GM21515 (cell line): ENCODE data around the gene XK.
"Not testable (repeated sequence)": the region's sequence is repeated elsewhere in the genome, so short reads cannot be mapped to it uniquely, and the experiment has no call there.

Experiments
- ATAC-seq: cut with Tn5 transposase; IDR thresholded peaks from one replicate; pipeline ENCODE4 v1.9.1; 2021; ENCODE audit not compliant: unreplicated experiment

Gene XK

DNA sequence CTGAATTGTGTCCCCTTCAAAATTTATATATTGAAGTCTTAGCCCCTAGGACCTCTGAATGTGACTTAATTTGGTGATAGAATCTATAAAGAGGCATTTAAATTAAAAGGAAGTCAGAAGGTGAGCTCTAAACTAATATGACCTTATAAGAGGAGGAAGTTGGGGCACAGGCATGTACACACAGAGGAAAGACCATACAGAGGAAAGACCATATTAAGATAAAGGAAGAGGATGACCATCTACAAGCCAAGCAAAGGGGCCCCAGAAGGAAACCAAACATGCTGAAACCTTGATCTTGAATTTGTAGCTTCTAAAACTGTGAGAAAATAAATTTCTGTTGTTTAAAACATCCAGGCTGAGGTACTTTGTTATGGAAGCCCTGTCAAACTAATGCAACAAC, 67.3 kb downstream of the XK start:
- no peak for ATAC-seq

GRCh38 chrX:37753384-37753783, 67.8 kb downstream of the XK start:
- no peak for ATAC-seq

DNA sequence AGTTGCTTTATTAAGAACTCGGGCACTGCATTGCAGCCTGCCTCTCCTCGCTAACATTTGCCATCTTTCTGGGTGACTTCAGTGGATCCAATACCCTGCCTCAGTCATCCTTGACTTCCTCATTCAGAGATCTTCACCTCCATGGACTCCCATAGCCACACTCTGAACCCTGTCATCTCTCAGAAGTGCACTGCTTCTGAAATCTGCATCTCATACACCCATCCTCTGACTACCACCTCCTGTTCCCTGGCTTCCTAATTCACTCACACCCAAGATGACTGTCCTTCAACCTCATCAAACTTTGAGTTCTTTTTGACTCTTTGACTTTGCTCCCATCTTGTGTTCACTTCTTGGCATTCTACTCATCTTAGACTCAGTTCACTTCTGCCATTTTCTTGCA, 68.9 kb downstream of the XK start:
- peak; percentile 13 for ATAC-seq

DNA sequence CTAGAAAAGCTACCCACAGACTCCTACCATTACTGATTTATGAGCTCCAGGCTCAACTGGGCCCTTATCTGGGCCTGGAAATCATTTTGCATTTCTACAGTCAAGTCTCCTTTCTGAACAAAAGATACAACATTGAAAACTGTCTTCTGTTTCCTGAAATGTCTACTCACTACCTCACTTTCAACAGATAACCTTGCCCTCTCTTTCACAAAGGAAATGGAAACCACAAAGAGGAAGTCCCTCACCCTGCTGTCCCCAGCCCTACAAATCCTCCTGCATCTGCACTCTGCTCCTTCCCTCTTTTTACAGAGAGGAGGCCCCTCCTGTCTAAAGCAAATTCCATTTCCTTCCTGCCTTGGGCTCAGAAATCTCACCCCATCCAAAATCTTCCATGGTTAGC, 69.4 kb downstream of the XK start:
- ATAC-seq, result peak; percentile 93

DNA sequence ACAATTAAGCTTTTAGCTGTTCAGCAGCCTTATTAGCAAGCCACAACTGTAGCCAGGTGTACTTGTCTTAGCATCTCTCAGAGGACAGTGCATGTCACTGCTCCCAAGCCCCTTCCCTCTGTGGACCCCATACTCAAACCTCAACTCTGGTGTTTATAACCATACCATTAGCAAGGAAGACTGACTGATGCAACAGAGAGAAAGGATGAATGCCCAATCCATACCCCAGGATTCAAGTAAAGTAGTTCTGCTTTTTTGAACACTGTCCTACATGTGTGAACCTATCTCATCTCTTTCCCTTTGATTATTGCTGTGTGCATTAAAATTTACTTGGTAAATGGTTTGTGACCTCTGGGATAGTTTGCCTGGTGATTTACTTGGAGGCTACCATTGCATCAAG, 71.5 kb downstream of the XK start:
- no peak for ATAC-seq

GRCh38 chrX:37759351-37759750, 73.8 kb downstream of the XK start:
- no peak for ATAC-seq

DNA sequence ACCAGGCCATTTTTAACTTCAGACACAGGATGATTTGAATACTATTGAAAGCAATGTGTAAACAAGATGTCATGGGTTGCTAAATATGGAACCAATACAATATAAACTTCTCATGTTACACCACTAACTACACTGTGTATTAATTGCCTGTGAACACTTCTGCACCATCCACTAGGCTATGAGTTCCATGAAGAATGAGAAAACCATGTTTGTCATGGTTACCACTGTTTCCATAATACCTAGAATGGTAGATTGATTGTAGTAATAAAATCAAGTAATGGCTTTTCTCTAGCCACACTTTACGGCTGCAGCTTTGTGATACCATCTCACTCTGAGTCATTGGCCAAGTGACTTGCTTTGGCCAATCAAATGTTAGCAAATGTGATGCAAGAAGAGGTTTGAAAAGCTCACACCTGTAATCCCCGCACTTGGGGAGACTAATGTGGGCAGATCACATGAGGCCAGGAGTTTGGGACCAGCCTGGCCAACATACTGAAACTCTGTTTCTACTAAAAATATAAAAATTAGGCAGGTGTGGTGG, 74.4 kb downstream of the XK start:
- ATAC-seq, result no peak

- ATAC-seq, result no peak
These were observed 77.8 kb downstream of the XK start for GRCh38 chrX:37763400-37763799.

- ATAC-seq, result no peak
These were observed 79.9 kb downstream of the XK start for GRCh38 chrX:37765507-37765906.

DNA sequence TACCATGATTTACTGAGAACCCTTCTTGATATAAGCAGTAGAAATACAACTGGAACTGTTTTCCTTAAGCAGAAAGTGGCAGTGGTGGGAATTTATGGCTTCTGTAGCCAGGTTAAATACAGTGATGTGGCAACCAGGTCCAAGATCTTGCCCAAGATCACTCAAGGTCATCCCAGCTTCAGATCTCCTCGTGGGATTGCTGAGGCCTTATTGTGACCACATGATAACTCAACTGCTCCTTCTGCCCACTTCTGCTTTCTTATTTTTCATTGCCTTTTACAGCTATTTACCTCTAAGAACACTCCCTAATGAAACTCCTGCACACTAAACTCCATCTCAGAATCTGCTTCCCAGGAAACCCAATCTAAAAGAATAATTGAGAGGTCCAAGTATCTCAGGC, 81.8 kb downstream of the XK start:
- ATAC-seq, result no peak

DNA sequence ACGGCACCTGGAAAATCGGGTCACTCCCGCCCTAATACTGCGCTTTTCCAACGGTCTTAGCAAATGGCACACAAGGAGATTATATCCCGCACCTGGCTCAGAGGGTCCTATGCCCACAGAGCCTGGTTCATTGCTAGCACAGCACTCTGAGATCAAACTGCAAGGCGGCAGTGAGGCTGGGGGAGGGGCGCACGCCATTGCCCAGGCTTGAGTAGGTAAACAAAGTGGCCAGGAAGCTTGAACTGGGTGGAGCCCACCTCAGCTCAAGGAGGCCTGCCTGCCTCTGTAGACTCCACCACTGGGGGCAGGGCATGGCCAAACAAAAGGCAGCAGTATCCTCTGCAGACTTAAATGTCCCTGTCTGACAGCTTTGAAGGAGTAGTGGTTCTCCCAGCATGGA, 83.3 kb downstream of the XK start:
- not testable (repeated sequence) for ATAC-seq

DNA sequence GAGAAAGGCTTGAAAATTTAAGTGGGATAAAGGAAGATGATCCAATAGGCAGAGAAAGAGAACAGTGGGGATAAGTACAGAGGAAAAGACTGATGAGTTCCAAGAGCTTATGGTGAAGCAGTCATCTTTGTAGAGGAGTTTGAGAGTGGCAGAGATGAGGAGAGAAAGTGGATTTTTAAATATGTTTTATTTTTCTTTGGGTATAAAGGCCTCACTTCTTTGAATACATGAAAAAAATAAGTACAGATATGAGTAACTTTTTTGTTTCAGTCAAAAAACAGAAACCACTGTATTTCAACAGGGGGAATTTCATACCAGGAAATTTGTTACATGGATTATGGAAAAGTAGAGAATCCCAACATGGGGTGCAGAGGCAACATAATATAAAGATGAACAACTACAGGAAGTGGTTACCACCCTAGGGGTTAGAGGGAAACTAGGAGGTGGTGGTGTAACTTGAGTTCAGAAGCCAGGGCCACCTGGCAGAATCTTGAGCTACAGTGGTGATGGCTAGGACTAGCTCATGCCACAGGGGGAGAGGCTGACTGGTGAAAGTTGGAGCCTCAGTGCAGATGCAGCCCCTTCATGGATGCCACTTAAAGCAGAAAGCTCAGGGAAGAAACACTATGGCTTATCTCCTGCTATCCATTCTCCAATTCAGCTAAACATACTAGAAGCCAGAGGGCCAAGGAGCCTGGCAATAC, 90.8 kb downstream of the XK start:
- ATAC-seq, result peak; percentile 64

DNA sequence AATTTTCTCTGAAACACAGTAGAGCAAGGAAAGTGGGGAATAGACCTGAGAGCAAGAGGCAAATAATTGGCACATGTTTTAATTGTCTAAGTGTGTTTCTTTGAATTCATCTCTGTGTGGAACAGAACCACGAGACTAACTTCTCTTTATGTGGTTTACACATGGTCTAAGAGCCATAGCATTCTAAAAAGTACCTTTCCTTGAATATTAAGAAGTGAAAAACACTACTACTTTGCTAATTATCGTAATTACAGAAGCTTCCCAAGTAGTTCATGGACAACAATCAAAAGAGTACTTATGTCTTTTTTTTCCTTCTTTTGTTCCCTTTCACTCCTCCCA, 91.4 kb downstream of the XK start:
- no peak for ATAC-seq

- ATAC-seq, result no peak
These were observed 94.3 kb downstream of the XK start, which contains the start of gene CYBB for GRCh38 chrX:37779857-37780256. TSS of gene CYBB (plus strand) at chrX:37780059. CDS start at chrX:37780078, 19 bp downstream.

- ATAC-seq, result peak; percentile 7
These were observed 95.5 kb downstream of the XK start for GRCh38 chrX:37781081-37781480.
